ENCODE results near the gene GSDMA. TPM values are rescaled to one million over a fixed set of nuclear protein-coding genes. Genes with fewer than 3 reads are reported as not detected.

Gene GSDMA
- polyA plus RNA-seq, 4 donors: 0.04 to 0.63 (median 0.54) TPM; not detected in 1

GRCh38 chr17:39973496-39973895, 10.7 kb downstream of the GSDMA start:
- H3K36me3 ChIP-seq (ENCODE audit: control insufficient read depth in 3 of 3, insufficient read depth in 2 of 3, low read depth in 1 of 3, low read length in 3 of 3): no peaks in the 10 kb centered on the region
- FAIRE-seq: no peak
- H3K9me3 ChIP-seq (ENCODE audit: control insufficient read depth in 2 of 2, insufficient read depth in 1 of 2, low read depth in 1 of 2, low read length in 1 of 2): no peaks in the 10 kb centered on the region
- H3K27ac ChIP-seq (ENCODE audit: low read depth in 1 of 3, low read length in 2 of 3): no peak overlapping the region
- H3K4me1 ChIP-seq (ENCODE audit: control insufficient read depth in 3 of 3, insufficient read depth in 2 of 3, low read depth in 1 of 3, low read length in 2 of 3): peaks cover 0 to 23% (median 0%) of the 10 kb centered on the region in 3 donors
- no peak for DNase-seq
- H3K27me3 ChIP-seq (ENCODE audit: control insufficient read depth in 3 of 3, insufficient read depth in 3 of 3, low read length in 3 of 3): peaks cover 0 to 4% (median 0%) of the 10 kb centered on the region in 3 donors
- no peak overlapping the region for H3K4me3 ChIP-seq (ENCODE audit: low read depth in 1 of 3, low read length in 3 of 3)
- WGBS, 3 donors: 89 to 94% (median 92%) methylated on average over 2 of the region's 2 CpGs

GRCh38 chr17:39974433-39974832, 11.6 kb downstream of the GSDMA start:
- Histone ChIP-seq H3K4me1 (ENCODE audit: control insufficient read depth in 3 of 3, insufficient read depth in 2 of 3, low read depth in 1 of 3, low read length in 2 of 3) (peaks cover 0 to 14% (median 0%) of the 10 kb centered on the region in 3 donors), H3K27me3 (ENCODE audit: control insufficient read depth in 3 of 3, insufficient read depth in 3 of 3, low read length in 3 of 3) (peaks cover 0 to 4% (median 0%) of the 10 kb centered on the region in 3 donors), H3K36me3 (ENCODE audit: control insufficient read depth in 3 of 3, insufficient read depth in 2 of 3, low read depth in 1 of 3, low read length in 3 of 3) (no peaks in the 10 kb centered on the region), H3K27ac (ENCODE audit: low read depth in 1 of 3, low read length in 2 of 3) (no peak overlapping the region), H3K4me3 (ENCODE audit: low read depth in 1 of 3, low read length in 3 of 3) (no peak overlapping the region), H3K9me3 (ENCODE audit: control insufficient read depth in 2 of 2, insufficient read depth in 1 of 2, low read depth in 1 of 2, low read length in 1 of 2) (no peaks in the 10 kb centered on the region)
- FAIRE-seq (no peak), DNase-seq (no peak)
- 77 to 87% (median 85%) methylated on average over 5 of the region's 5 CpGs for WGBS, 3 donors

- H3K4me3 ChIP-seq (ENCODE audit: low read depth in 1 of 3, low read length in 3 of 3): no peak overlapping the region
- H3K9me3 ChIP-seq (ENCODE audit: control insufficient read depth in 2 of 2, insufficient read depth in 1 of 2, low read depth in 1 of 2, low read length in 1 of 2): no peaks in the 10 kb centered on the region
- peaks cover 0 to 4% (median 0%) of the 10 kb centered on the region in 3 donors for H3K27me3 ChIP-seq (ENCODE audit: control insufficient read depth in 3 of 3, insufficient read depth in 3 of 3, low read length in 3 of 3)
- DNase-seq: no peak
- WGBS, 3 donors: 66 to 79% (median 72%) methylated on average over 4 of the region's 4 CpGs
- FAIRE-seq: no peak
- peaks cover 0 to 4% (median 3%) of the 10 kb centered on the region in 3 donors for H3K4me1 ChIP-seq (ENCODE audit: control insufficient read depth in 3 of 3, insufficient read depth in 2 of 3, low read depth in 1 of 3, low read length in 2 of 3)
- H3K27ac ChIP-seq (ENCODE audit: low read depth in 1 of 3, low read length in 2 of 3): no peak overlapping the region
- H3K36me3 ChIP-seq (ENCODE audit: control insufficient read depth in 3 of 3, insufficient read depth in 2 of 3, low read depth in 1 of 3, low read length in 3 of 3): no peaks in the 10 kb centered on the region
Observed at GRCh38 chr17:39975801-39976200, 13.0 kb downstream of the GSDMA start.

GRCh38 chr17:39979016-39979670, 16.3 kb downstream of the GSDMA start:
- Histone ChIP-seq H3K4me3 (ENCODE audit: low read depth in 1 of 3, low read length in 3 of 3) (no peak overlapping the region), H3K27ac (ENCODE audit: low read depth in 1 of 3, low read length in 2 of 3) (no peak overlapping the region), H3K36me3 (ENCODE audit: control insufficient read depth in 3 of 3, insufficient read depth in 2 of 3, low read depth in 1 of 3, low read length in 3 of 3) (peaks cover 0 to 8% (median under 1%) of the 10 kb centered on the region in 3 donors), H3K9me3 (ENCODE audit: control insufficient read depth in 2 of 2, insufficient read depth in 1 of 2, low read depth in 1 of 2, low read length in 1 of 2) (no peaks in the 10 kb centered on the region), H3K27me3 (ENCODE audit: control insufficient read depth in 3 of 3, insufficient read depth in 3 of 3, low read length in 3 of 3) (peaks cover 0 to 4% (median 0%) of the 10 kb centered on the region in 3 donors), H3K4me1 (ENCODE audit: control insufficient read depth in 3 of 3, insufficient read depth in 2 of 3, low read depth in 1 of 3, low read length in 2 of 3) (peaks cover 0 to 8% (median 8%) of the 10 kb centered on the region in 3 donors)
- DNase-seq: no peak
- FAIRE-seq: no peak
- WGBS, 3 donors: 78 to 88% (median 82%) methylated on average over 5 of the region's 5 CpGs

DNA sequence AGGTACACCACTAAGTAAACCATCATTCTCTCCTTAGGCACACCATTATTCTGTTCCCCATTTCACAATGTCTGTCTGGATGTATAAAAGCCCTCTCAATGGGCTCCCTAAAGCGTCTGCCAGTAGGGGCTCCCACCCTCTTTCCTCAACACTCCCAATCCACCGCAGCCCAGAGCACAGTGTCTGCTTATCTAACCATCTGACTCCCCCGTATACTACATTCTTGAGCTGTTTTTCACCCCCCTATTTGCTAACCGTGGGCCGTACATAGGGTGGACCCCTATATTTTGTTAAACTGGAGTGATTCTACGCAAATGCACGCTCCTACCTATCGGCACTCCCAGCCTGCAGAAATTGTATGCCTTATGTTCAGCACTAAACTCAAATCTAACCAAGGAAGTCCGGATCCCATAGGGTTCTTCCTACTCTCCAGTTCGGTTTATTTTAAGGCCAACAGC, 17.1 kb downstream of the GSDMA start:
- peaks cover 0 to 4% (median 0%) of the 10 kb centered on the region in 3 donors for H3K27me3 ChIP-seq (ENCODE audit: control insufficient read depth in 3 of 3, insufficient read depth in 3 of 3, low read length in 3 of 3)
- peak overlapping the region; percentile 27 to 51 (median 50) for H3K4me3 ChIP-seq (ENCODE audit: low read depth in 1 of 3, low read length in 3 of 3)
- DNase-seq (no peak), FAIRE-seq (no peak)
- H3K4me1 ChIP-seq (ENCODE audit: control insufficient read depth in 3 of 3, insufficient read depth in 2 of 3, low read depth in 1 of 3, low read length in 2 of 3): peaks cover 0 to 8% (median 8%) of the 10 kb centered on the region in 3 donors
- 0 to 1% (median 1%) methylated on average over 10 of the region's 10 CpGs for WGBS, 3 donors
- H3K9me3 ChIP-seq (ENCODE audit: control insufficient read depth in 2 of 2, insufficient read depth in 1 of 2, low read depth in 1 of 2, low read length in 1 of 2): no peaks in the 10 kb centered on the region
- H3K36me3 ChIP-seq (ENCODE audit: control insufficient read depth in 3 of 3, insufficient read depth in 2 of 3, low read depth in 1 of 3, low read length in 3 of 3): peaks cover 2 to 16% (median 6%) of the 10 kb centered on the region in 3 donors
- peak overlapping the region; percentile 18 to 96 (median 46) for H3K27ac ChIP-seq (ENCODE audit: low read depth in 1 of 3, low read length in 2 of 3)

DNA sequence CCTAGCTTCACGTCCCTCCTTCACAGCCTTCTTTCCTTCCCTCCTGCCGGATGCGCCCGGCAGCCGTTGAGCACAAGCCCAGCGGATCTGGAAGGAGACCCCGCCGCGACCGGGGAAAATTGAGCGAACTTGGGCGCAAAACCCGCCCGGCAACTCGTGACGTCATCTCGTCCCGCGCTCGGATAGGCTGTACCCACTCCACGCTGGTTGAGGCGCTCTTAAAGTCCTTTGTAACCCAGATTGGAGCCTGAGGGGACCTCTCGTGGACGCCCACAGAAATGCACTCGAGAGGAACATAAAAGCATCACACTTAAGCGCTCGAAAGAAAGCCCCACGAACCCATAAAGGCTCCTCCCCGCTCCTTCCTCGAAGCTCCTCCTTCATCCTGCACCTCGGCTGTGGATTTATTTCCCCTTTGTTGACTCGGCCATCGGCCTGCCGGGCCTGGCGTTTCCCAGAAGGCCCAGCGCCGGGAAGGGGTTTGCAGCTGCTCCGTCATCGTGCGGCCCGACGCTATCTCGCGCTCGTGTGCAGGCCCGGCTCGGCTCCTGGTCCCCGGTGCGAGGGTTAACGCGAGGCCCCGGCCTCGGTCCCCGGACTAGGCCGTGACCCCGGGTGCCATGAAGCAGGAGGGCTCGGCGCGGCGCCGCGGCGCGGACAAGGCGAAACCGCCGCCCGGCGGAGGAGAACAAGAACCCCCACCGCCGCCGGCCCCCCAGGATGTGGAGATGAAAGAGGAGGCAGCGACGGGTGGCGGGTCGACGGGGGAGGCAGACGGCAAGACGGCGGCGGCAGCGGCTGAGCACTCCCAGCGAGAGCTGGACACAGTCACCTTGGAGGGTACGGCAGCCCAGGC, 17.8 kb downstream of the GSDMA start, which contains the start of gene PSMD3:
Gene PSMD3, plus strand, starts transcription at position 457 of the 856 bp plus-strand sequence. Its CDS starts 164 bp downstream, at position 621.
- DNase-seq (peak; percentile 100), FAIRE-seq (no peak)
- Histone ChIP-seq H3K9me3 (ENCODE audit: control insufficient read depth in 2 of 2, insufficient read depth in 1 of 2, low read depth in 1 of 2, low read length in 1 of 2) (no peaks in the 10 kb centered on the region), H3K36me3 (ENCODE audit: control insufficient read depth in 3 of 3, insufficient read depth in 2 of 3, low read depth in 1 of 3, low read length in 3 of 3) (peaks cover 6 to 22% (median 10%) of the 10 kb centered on the region in 3 donors), H3K27me3 (ENCODE audit: control insufficient read depth in 3 of 3, insufficient read depth in 3 of 3, low read length in 3 of 3) (peaks cover 0 to 4% (median 0%) of the 10 kb centered on the region in 3 donors), H3K4me3 (ENCODE audit: low read depth in 1 of 3, low read length in 3 of 3) (peak within 1 kb of the TSS; percentile 87 to 94 (median 93)), H3K27ac (ENCODE audit: low read depth in 1 of 3, low read length in 2 of 3) (peak within 1 kb of the TSS; percentile 74 to 96 (median 91)), H3K4me1 (ENCODE audit: control insufficient read depth in 3 of 3, insufficient read depth in 2 of 3, low read depth in 1 of 3, low read length in 2 of 3) (peaks cover 0 to 8% (median 8%) of the 10 kb centered on the region in 3 donors)
- 0 to 1% (median 0%) methylated on average over 77 to 84 of the region's 84 CpGs for WGBS, 3 donors

GRCh38 chr17:39981207-39981741, 18.5 kb downstream of the GSDMA start:
- peak overlapping the region; percentile 87 to 94 (median 93) for H3K4me3 ChIP-seq (ENCODE audit: low read depth in 1 of 3, low read length in 3 of 3)
- FAIRE-seq (no peak), DNase-seq (peak in 1 of 2 donors; percentile 18)
- peaks cover 0 to 4% (median 0%) of the 10 kb centered on the region in 3 donors for H3K27me3 ChIP-seq (ENCODE audit: control insufficient read depth in 3 of 3, insufficient read depth in 3 of 3, low read length in 3 of 3)
- H3K27ac ChIP-seq (ENCODE audit: low read depth in 1 of 3, low read length in 2 of 3): peak overlapping the region; percentile 74 to 96 (median 91)
- peaks cover 8 to 27% (median 10%) of the 10 kb centered on the region in 3 donors for H3K36me3 ChIP-seq (ENCODE audit: control insufficient read depth in 3 of 3, insufficient read depth in 2 of 3, low read depth in 1 of 3, low read length in 3 of 3)
- H3K9me3 ChIP-seq (ENCODE audit: control insufficient read depth in 2 of 2, insufficient read depth in 1 of 2, low read depth in 1 of 2, low read length in 1 of 2): no peaks in the 10 kb centered on the region
- peaks cover 0 to 8% (median 8%) of the 10 kb centered on the region in 3 donors for H3K4me1 ChIP-seq (ENCODE audit: control insufficient read depth in 3 of 3, insufficient read depth in 2 of 3, low read depth in 1 of 3, low read length in 2 of 3)
- WGBS, 3 donors: 0% methylated on average over 9 to 15 of the region's 15 CpGs

Measured in small intestine (tissue), 7 donors.